Esophagus squamous epithelium (tissue), 5 donors: Measurements from ENCODE around the gene PTPN14. TPM values are rescaled to one million over a fixed set of nuclear protein-coding genes. Genes with fewer than 3 reads are reported as not detected.

Experiments used
- DNase-seq: peaks from one replicate; lab custom pipeline; 2025; lab: John Stamatoyannopoulos, UW
- H3K27ac ChIP-seq, 4 donors: fragments of 200-600 bp; sonication (generic); one replicate each; pipeline ENCODE4 v1.5.1; 2016 to 2019; ENCODE audit warnings: mild to moderate bottlenecking in 1 of 4
- H3K27me3 ChIP-seq, 4 donors: fragments of 200-600 bp; sonication (generic); 1 replicate in 3 of 4; 2 replicates in 1 of 4; pipeline versions ENCODE4 v1.5.1 to v1.6.0; 2017 to 2021; ENCODE audit warnings: antibody characterized with exemption in 1 of 4
- H3K36me3 ChIP-seq, 3 donors: fragments of 200-600 bp; sonication (generic); one replicate each; pipeline ENCODE4 v1.5.1; 2016 to 2019
- H3K4me1 ChIP-seq, 3 donors: fragments of 200-600 bp; sonication (generic); one replicate each; pipeline ENCODE4 v1.5.1; 2017 to 2019
- H3K4me3 ChIP-seq, 4 donors: fragments of 200-600 bp; sonication (generic); 1 replicate in 3 of 4; 2 replicates in 1 of 4; pipeline ENCODE4 v1.5.1; 2016 to 2019; ENCODE audit warnings: mild to moderate bottlenecking in 2 of 4, moderate library complexity in 1 of 4
- H3K9me3 ChIP-seq, 3 donors: fragments of 200-600 bp; sonication (generic); one replicate each; pipeline ENCODE4 v1.5.1; 2016 to 2019
- POLR2A ChIP-seq, 4 donors: fragments of 450-650 bp; IDR thresholded peaks; one replicate each; pipeline ENCODE4 v1.6.1; 2017; ENCODE audit warnings: antibody characterized with exemption in 4 of 4, mild to moderate bottlenecking in 4 of 4, moderate library complexity in 3 of 4
- WGBS, 2 donors: methylation state at CpG; one replicate each; pipeline ENCODE4 v1.1.5; 2018; 5-methylcytosine and 5-hydroxymethylcytosine counted together
- intact Hi-C: fragments of 100-400 bp; cut with DNase I; formaldehyde crosslinking; loops from one replicate; pipeline ENCODE4 v1.15.0; 2022
- total RNA-seq, 4 donors: library from RNA; depleted of rRNA; stranded (reverse); fragments of >200 nt; gene quantifications; one replicate each; pipeline ENCODE4 v1.1.0, GENCODE V29; 2016
- TF ChIP-seq, protein P1 (sequence below), 6 experiments: fragments of 450-650 bp in 4 of 6; fragments of 200-600 bp in 2 of 6; sonication (generic) in 2 of 6; IDR thresholded peaks; one replicate each; pipeline ENCODE4 v1.5.1; 2016 to 2019; ENCODE audit warnings: antibody characterized with exemption in 6 of 6, mild to moderate bottlenecking in 4 of 6, moderate library complexity in 4 of 6
- donor health status: DM: yes; HTN: yes; CAD: no.

The PTPN14 gene
- total RNA-seq, 4 donors from 2014 or later: 14.4 to 28.8 (median 15.7) TPM

DNA sequence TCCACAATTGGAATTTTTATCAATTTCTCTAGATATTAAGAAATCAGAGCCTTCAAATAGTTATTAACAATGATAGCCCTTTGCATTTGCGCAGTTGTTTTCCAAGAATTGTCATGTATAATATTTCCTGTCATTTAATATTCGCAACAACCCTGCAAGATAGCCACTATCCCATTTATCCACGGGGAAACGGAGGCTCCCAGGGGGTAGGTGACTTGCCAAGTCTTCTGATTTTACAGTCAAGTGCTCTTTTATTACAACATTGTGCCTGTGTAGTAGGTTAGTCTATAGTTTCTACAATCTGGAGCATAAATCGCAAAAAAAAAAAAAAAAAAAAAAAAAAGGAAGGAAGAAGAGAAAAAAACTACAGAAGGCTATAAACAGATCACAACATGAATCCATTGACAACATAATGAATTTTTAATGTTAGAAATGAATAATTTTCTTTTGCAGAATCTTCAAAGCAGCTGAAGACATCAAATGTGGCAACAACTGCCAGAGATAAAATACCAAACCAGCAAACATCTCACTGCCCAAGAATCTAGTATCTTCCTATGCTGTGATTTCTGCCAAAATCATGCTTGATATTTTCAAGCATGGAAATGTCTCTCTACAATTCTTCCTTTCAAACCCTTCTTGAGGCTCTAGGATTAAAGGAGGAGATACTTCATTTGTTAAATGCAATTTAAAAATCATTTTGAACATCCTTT is 125.5 kb downstream of the PTPN14 start:
- intact Hi-C loops: no loop called here
- H3K9me3 ChIP-seq: no peaks in the 10 kb centered on the region
- no peaks in the 10 kb centered on the region for H3K27me3 ChIP-seq
- no peak overlapping the region for H3K4me3 ChIP-seq
- no peak for DNase-seq
- no peak for TF ChIP-seq POLR2A (IDR thresholded peaks at IDR 0.05)
- TF ChIP-seq, protein P1, sequence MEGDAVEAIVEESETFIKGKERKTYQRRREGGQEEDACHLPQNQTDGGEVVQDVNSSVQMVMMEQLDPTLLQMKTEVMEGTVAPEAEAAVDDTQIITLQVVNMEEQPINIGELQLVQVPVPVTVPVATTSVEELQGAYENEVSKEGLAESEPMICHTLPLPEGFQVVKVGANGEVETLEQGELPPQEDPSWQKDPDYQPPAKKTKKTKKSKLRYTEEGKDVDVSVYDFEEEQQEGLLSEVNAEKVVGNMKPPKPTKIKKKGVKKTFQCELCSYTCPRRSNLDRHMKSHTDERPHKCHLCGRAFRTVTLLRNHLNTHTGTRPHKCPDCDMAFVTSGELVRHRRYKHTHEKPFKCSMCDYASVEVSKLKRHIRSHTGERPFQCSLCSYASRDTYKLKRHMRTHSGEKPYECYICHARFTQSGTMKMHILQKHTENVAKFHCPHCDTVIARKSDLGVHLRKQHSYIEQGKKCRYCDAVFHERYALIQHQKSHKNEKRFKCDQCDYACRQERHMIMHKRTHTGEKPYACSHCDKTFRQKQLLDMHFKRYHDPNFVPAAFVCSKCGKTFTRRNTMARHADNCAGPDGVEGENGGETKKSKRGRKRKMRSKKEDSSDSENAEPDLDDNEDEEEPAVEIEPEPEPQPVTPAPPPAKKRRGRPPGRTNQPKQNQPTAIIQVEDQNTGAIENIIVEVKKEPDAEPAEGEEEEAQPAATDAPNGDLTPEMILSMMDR (IDR thresholded peaks at IDR 0.05): no peak
- H3K36me3 ChIP-seq: no peaks in the 10 kb centered on the region
- peaks cover 0 to 28% (median 7%) of the 10 kb centered on the region in 3 donors for H3K4me1 ChIP-seq
- H3K27ac ChIP-seq: no peak overlapping the region
- 72 to 75% methylated on average over 4 to 5 of the region's 5 CpGs for WGBS, 2 donors

DNA sequence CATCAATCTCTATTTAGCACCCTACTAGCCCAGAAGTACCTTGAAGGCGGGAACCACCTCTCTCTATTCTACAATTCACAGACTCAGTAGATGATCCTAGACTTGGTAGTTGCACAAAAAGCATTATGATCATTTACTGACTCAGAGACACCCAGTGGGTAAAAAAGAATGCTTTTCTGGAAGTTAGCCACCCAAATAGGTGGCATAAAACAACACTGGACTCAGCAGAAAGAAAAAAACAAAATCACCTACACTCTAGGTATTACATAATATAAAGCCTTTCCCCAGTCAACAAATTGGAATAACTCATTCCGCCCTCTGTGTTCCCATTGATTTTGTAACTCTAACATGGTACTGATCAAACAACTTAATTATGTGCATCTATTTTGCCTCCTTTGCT is 126.3 kb downstream of the PTPN14 start:
- intact Hi-C loops: no loop called here
- Histone ChIP-seq H3K4me1 (peaks cover 0 to 36% (median 7%) of the 10 kb centered on the region in 3 donors), H3K9me3 (no peaks in the 10 kb centered on the region), H3K27ac (no peak overlapping the region), H3K27me3 (no peaks in the 10 kb centered on the region), H3K4me3 (no peak overlapping the region), H3K36me3 (no peaks in the 10 kb centered on the region)
- TF ChIP-seq POLR2A (IDR thresholded peaks at IDR 0.05): no peak
- TF ChIP-seq, protein P1 (IDR thresholded peaks at IDR 0.05): no peak
- no peak for DNase-seq
- WGBS, 2 donors: 77 to 79% methylated on average over 2 of the region's 2 CpGs

DNA sequence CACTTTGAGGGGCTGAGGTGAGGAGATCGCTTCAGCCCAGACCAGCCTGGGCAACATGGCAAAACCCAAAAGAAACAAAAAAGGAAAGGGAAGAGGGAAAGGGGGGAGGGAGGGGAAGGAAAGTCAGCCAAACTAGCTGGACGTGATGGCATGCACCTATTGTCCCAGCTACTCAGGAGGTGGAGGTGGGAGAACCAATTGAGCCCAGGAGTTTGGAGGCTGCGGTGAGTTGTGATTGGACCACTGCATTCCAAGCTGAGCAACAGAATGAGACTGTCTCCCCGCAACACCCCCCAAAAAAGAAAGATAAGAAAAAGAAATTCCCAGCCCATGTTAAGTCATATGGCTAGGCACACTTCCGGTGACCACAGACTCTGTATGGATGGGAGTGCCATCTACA is 128.4 kb downstream of the PTPN14 start:
- no peaks in the 10 kb centered on the region for H3K9me3 ChIP-seq
- H3K4me1 ChIP-seq: peaks cover 0 to 56% (median 23%) of the 10 kb centered on the region in 3 donors
- WGBS, 2 donors: 80 to 84% methylated on average over 5 of the region's 5 CpGs
- intact Hi-C loops: no loop called here
- H3K36me3 ChIP-seq: no peaks in the 10 kb centered on the region
- TF ChIP-seq, protein P1 (IDR thresholded peaks at IDR 0.05): no peak
- no peak for TF ChIP-seq POLR2A (IDR thresholded peaks at IDR 0.05)
- H3K27me3 ChIP-seq: no peaks in the 10 kb centered on the region
- DNase-seq: no peak
- no peak overlapping the region for H3K4me3 ChIP-seq
- H3K27ac ChIP-seq: no peak overlapping the region

DNA sequence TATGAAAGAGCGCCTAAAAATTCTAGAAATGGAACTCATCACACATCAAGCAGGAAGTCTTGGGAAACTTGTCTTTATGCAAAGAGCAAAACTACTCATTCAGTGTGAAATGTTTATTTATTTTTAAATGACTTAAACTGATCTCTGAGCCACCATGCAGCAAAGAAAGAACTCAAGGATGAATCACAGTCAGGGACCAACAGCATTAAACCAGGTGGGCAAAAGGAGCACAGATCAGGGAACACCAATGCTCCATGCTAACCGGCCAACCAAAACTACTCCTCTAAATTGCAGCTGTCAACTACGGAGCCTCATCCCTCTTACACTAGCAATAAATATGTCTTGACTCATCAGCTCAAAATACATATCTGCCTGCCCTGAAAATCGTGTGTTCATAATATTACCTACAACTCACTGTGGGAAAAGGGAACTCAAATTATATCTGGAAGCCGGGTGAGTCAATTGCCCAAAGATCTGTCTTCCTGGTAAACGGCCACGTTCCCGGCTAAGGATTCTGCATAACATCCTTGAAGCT is 129.2 kb downstream of the PTPN14 start:
- Histone ChIP-seq H3K27ac (no peak overlapping the region), H3K9me3 (no peaks in the 10 kb centered on the region)
- TF ChIP-seq, protein P1 (IDR thresholded peaks at IDR 0.05): no peak

DNA sequence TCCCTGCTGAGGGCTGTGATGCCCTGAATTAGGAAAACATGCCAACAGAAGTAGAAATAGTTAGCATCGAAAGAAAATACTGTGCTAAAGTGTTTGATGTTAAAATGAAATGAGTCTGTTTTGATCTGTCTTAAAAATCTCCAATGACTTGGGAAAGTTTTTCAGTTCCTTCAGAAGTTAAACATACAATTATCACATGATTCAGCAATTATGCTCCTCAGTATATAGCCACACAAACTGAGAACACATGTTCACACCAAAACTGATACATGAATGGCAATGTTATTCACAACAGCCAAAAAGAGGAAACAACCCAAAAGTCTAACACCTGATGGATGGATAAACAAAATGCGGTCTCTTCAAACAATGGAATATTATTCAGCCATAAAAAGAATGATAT is 130.6 kb downstream of the PTPN14 start:
- Histone ChIP-seq H3K27me3 (no peaks in the 10 kb centered on the region), H3K9me3 (no peaks in the 10 kb centered on the region), H3K4me1 (peaks cover 0 to 67% (median 28%) of the 10 kb centered on the region in 3 donors), H3K27ac (peak overlapping the region; percentile 31 to 68 (median 48)), H3K36me3 (no peaks in the 10 kb centered on the region), H3K4me3 (no peak overlapping the region)
- DNase-seq: no peak
- 34 to 43% methylated on average over 2 of the region's 2 CpGs for WGBS, 2 donors
- intact Hi-C loops: no loop called here
- TF ChIP-seq POLR2A (IDR thresholded peaks at IDR 0.05): no peak
- TF ChIP-seq, protein P1 (IDR thresholded peaks at IDR 0.05): no peak

More for the DNA sequence above, 129.2 kb downstream of the PTPN14 start:
- Histone ChIP-seq H3K4me3 (no peak overlapping the region), H3K4me1 (peaks cover 0 to 59% (median 23%) of the 10 kb centered on the region in 3 donors), H3K36me3 (no peaks in the 10 kb centered on the region), H3K27me3 (no peaks in the 10 kb centered on the region)
- DNase-seq: no peak
- 56 to 76% methylated on average over 8 of the region's 8 CpGs for WGBS, 2 donors
- intact Hi-C loops: no loop called here
